Activated CD4-positive, alpha-beta T cell treated with anti-CD3 and anti-CD28 coated beads for 48 hours (primary cell): ENCODE data around the gene PRDM2.

Source experiments
- DNase-seq: peaks from one replicate; pipeline ENCODE4 v3.0.0-alpha.2; 2020

The PRDM2 gene

GRCh38 chr1:13865851-13866250 lies 165.9 kb downstream of the PRDM2 start:
- no peak for DNase-seq

GRCh38 chr1:13867603-13868002 lies 167.6 kb downstream of the PRDM2 start:
- DNase-seq: no peak

- no peak for DNase-seq
Measured at GRCh38 chr1:13869172-13869797, 169.3 kb downstream of the PRDM2 start.

- no peak for DNase-seq
Measured at GRCh38 chr1:13871413-13871812, 171.4 kb downstream of the PRDM2 start.

GRCh38 chr1:13871886-13872285 lies 171.9 kb downstream of the PRDM2 start:
- DNase-seq: no peak

GRCh38 chr1:13873032-13873431 lies 173.0 kb downstream of the PRDM2 start:
- DNase-seq: no peak
